Measurements from ENCODE around the gene SLC35B2. TPM values are rescaled to one million over a fixed set of nuclear protein-coding genes. Genes with fewer than 3 reads are reported as not detected.

SLC35B2 gene
- total RNA-seq, 1 donor from 2014 or later: 23.8 TPM

DNA sequence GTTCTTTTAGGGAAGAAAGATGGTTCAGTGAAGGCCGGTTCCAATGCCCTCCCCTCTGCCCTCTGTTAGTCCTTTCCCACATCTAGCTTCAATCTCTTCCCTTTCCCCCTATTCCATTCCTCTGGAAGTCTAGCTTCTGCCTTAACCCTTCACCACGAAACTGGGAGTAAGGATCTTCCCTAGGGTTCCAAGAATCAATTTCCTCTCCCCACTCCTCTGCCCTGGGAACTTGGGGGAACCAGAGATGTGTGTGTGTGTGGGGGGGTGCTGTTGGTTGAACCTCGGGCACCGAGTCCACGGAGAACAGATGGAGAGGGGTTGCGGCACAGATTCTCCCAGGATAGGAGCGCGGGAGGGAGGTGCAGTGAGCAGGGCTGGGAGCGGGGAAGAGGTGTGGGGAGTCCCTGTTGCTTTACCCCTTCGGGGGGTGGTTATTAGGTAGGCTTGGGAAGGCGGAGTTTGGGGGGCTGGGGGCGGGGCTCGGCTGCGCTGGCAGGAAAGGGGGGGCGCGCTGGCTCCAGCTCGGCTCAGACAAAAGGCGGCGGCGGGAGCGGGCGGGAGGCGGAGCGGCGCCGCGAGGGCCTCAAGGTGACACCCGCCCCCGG is 12.7 kb upstream of the SLC35B2 start, which contains the start of gene TMEM151B:
TSS of gene TMEM151B (plus strand) at position 530 of the 605 bp plus-strand sequence. CDS start 293 bp downstream, outside the sequence.
- no peak for DNase-seq
- peaks cover 45% of the 10 kb centered on the region for H3K27me3 ChIP-seq (ENCODE audit: low read depth)
- ATAC-seq: no peak

DNA sequence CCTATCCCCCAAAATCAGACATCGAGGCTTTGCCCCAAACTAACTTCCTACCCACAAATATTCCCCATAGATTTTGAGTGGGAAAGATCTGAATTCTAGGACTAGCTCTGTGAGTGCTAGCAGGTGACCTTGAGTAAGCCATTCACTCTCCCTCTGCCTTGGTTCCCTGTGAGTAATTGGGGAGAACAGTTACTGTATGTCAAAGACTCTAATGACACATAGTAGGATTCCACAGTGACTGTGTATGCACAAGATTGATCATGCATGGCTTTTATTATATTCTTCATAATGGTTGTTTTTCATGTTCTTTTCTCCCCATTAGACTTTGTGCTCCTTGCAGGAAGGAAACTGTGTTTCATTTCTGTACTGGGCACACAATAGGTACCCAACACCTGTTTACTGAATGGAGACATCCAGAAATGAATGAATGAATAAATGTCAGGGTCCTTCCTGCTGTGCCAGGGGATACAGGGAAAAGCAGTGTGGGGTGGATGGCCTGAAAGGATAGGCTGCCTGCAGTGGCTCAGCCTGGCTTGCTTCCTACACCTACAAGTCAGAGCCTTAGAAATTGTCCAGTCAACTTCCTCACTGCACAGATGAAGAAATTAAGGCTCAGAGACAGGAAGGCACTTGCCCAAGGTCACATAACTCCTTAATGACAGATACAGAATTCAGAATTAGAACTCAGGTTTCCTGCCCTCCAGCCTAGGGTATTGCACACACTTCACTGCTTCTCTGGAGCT is 12.0 kb upstream of the SLC35B2 start:
- Histone ChIP-seq H3K27ac (no peak overlapping the region), H3K9me3 (no peaks in the 10 kb centered on the region), H3K27me3 (ENCODE audit: low read depth) (peaks cover 42% of the 10 kb centered on the region), H3K4me1 (peaks cover 6% of the 10 kb centered on the region), H3K36me3 (no peaks in the 10 kb centered on the region), H3K4me3 (no peak overlapping the region)
- intact Hi-C loops (cut with DNase I): no loop called here
- DNase-seq (no peak), ATAC-seq (no peak)
- TF ChIP-seq, protein P1, sequence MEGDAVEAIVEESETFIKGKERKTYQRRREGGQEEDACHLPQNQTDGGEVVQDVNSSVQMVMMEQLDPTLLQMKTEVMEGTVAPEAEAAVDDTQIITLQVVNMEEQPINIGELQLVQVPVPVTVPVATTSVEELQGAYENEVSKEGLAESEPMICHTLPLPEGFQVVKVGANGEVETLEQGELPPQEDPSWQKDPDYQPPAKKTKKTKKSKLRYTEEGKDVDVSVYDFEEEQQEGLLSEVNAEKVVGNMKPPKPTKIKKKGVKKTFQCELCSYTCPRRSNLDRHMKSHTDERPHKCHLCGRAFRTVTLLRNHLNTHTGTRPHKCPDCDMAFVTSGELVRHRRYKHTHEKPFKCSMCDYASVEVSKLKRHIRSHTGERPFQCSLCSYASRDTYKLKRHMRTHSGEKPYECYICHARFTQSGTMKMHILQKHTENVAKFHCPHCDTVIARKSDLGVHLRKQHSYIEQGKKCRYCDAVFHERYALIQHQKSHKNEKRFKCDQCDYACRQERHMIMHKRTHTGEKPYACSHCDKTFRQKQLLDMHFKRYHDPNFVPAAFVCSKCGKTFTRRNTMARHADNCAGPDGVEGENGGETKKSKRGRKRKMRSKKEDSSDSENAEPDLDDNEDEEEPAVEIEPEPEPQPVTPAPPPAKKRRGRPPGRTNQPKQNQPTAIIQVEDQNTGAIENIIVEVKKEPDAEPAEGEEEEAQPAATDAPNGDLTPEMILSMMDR (IDR thresholded peaks at IDR 0.05): no peak

More for the DNA sequence above, 12.7 kb upstream of the SLC35B2 start, which contains the start of gene TMEM151B:
- TF ChIP-seq, protein P1 (IDR thresholded peaks at IDR 0.05): no peak
- Histone ChIP-seq H3K9me3 (no peaks in the 10 kb centered on the region), H3K4me1 (no peaks in the 10 kb centered on the region), H3K27ac (no peak within 1 kb of the TSS), H3K4me3 (peak within 1 kb of the TSS; percentile 32), H3K36me3 (no peaks in the 10 kb centered on the region)
- intact Hi-C loops (cut with DNase I): no loop called here

DNA sequence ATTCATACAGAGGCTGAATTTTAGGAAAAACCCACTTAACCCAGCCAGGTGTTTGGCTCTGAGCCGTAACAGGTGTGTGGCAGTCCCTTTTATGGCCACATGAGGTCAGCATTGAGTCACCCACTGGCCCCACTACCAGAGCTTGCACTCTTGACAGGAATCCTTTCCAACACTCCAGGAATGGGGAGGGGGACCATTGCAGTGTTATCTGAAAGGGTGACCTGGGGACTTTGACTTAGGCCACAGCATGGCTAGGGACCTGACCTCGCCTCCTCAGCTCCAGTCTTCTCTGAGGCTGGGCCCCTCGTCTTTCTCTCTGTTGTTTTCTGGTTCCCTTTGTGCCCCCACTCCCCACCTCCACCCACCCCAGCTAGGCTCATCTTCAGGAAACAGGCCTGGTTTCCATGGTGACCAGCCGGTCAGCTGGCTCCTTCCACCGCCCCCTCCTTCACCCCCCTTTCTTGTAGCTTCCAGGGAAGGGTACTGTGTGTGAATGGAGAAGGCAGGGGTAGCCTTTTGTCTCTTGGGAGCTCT is 10.8 kb upstream of the SLC35B2 start:
- intact Hi-C loops (cut with DNase I): no loop called here
- peak; percentile 31 to 37 for ATAC-seq
- peaks cover 34% of the 10 kb centered on the region for H3K27me3 ChIP-seq (ENCODE audit: low read depth)

DNA sequence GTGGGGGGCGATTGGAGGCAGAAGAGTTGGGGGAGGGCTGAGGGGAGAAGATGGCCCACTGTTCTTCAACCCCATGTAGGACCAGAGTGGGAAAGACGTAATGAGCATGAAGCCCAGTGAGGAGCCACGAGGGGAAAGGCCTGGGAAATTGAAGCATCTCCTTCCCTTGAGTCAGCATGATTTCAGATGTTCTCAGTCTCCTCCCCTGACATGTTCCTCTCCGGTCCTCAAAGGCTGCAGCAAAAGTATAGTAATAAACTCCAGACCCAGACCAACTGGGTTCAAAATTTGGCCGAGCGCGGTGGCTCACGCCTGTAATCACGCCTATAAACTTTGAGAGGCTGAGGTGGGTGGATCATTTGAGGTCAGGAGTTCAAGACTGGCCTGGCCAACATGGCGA is 9.9 kb upstream of the SLC35B2 start:
- H3K4me1 ChIP-seq: peaks cover 27% of the 10 kb centered on the region
- DNase-seq: peak; percentile 20
- H3K27me3 ChIP-seq (ENCODE audit: low read depth): peaks cover 25% of the 10 kb centered on the region
- no peak overlapping the region for H3K4me3 ChIP-seq
- no peak for ATAC-seq
- H3K9me3 ChIP-seq: no peaks in the 10 kb centered on the region
- intact Hi-C loops (cut with DNase I): no loop called here
- H3K36me3 ChIP-seq: no peaks in the 10 kb centered on the region
- TF ChIP-seq, protein P1 (IDR thresholded peaks at IDR 0.05): no peak
- no peak overlapping the region for H3K27ac ChIP-seq

More for the DNA sequence above, 10.8 kb upstream of the SLC35B2 start:
- TF ChIP-seq, protein P1 (IDR thresholded peaks at IDR 0.05): peak; percentile 87
- peaks cover 18% of the 10 kb centered on the region for H3K4me1 ChIP-seq
- DNase-seq: peak; percentile 52
- no peak overlapping the region for H3K4me3 ChIP-seq
- H3K9me3 ChIP-seq: no peaks in the 10 kb centered on the region
- no peaks in the 10 kb centered on the region for H3K36me3 ChIP-seq
- no peak overlapping the region for H3K27ac ChIP-seq

DNA sequence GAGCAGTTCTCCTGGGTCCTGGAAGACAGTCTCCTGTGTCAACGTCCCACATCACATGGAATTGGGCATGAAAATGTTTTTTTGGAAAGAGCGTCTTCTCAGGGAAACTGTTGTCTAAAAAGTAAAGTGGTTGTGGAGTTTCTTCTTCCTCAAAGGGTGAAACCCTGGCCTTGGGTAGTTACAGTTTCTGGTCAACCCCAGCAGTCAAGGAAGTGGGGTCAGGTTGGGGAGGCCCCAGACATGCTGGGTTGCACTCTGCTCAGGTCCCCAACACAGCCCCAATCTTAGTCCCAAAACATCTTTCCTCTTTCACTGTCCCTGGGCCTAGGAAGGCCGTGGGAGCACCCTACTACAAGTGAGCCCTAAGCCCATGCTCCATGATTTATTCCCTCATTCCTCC is 9.0 kb upstream of the SLC35B2 start:
- H3K27ac ChIP-seq: no peak overlapping the region
- no peaks in the 10 kb centered on the region for H3K9me3 ChIP-seq
- H3K36me3 ChIP-seq: no peaks in the 10 kb centered on the region
- peaks cover 35% of the 10 kb centered on the region for H3K4me1 ChIP-seq
- DNase-seq (no peak), ATAC-seq (no peak)
- no peak overlapping the region for H3K4me3 ChIP-seq
- intact Hi-C loops (cut with DNase I): no loop called here
- TF ChIP-seq, protein P1 (IDR thresholded peaks at IDR 0.05): no peak
- H3K27me3 ChIP-seq (ENCODE audit: low read depth): peaks cover 16% of the 10 kb centered on the region
